Epithelial cell of proximal tubule (primary cell): ENCODE data around the gene EML2. TPM values are rescaled to one million over a fixed set of nuclear protein-coding genes. Genes with fewer than 3 reads are reported as not detected.

ENCODE experiments used
- DNase-seq: peaks from one replicate; pipeline ENCODE4 v3.0.0-alpha.2; 2011; ENCODE audit warnings: low read depth
- H3K4me3 ChIP-seq: 2 replicates; pipeline ENCODE4 v1.5.1; 2011; ENCODE audit warnings: low read depth, mild to moderate bottlenecking, low read length
- total RNA-seq: library from RNA; depleted of rRNA; stranded (reverse); fragments of >200 nt; gene quantifications from 2 replicates; pipeline ENCODE4 v1.2.3, GENCODE V29; 2015
- TF ChIP-seq, protein P1 (sequence below): conservative IDR thresholded peaks from 2 replicates; pipeline ENCODE4 v1.5.1; 2012; ENCODE audit warnings: low read depth, mild to moderate bottlenecking, low read length

The EML2 gene
- total RNA-seq, 1 donor from 2014 or later: 33.6 TPM

DNA sequence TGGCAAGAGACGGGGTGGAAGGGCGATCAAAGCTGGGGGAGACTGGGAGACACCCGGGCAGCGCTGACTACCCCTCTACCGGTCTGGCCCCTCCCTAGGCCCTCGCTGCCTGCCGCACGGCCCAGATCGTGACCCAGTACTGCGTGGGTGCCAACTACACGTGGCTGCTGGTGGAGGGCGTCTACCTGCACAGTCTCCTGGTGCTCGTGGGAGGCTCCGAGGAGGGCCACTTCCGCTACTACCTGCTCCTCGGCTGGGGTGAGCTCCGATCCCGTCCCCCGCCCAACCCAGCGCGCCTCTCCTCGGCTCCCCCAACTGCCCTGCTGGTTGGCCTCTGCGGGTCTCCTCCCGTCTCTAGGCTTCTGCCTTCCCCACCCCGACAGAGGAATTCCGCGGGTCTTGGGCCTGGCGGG lies 37.7 kb upstream of the EML2 start:
- no peak for DNase-seq
- TF ChIP-seq, protein P1, sequence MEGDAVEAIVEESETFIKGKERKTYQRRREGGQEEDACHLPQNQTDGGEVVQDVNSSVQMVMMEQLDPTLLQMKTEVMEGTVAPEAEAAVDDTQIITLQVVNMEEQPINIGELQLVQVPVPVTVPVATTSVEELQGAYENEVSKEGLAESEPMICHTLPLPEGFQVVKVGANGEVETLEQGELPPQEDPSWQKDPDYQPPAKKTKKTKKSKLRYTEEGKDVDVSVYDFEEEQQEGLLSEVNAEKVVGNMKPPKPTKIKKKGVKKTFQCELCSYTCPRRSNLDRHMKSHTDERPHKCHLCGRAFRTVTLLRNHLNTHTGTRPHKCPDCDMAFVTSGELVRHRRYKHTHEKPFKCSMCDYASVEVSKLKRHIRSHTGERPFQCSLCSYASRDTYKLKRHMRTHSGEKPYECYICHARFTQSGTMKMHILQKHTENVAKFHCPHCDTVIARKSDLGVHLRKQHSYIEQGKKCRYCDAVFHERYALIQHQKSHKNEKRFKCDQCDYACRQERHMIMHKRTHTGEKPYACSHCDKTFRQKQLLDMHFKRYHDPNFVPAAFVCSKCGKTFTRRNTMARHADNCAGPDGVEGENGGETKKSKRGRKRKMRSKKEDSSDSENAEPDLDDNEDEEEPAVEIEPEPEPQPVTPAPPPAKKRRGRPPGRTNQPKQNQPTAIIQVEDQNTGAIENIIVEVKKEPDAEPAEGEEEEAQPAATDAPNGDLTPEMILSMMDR: no peak
- H3K4me3 ChIP-seq: peak overlapping the region; percentile 56

DNA sequence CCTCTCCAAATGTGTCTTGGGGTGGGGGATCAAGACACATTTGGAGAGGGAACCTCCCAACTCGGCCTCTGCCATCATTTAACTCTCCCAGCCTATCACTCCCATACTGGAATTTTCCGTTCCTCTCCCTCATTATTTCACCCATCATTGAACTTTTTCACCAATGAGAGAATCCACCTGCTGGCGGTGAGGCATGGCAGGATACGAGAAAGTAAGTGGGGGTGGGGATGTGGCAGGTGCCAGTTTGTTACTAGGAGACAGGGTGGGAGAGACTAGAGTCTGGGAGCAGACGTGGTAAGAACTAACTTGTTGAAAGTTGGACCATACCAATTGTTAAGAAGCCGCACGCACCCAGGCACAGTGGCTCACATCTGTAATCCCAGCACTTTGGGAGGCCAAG lies 35.7 kb upstream of the EML2 start:
- TF ChIP-seq, protein P1: no peak
- H3K4me3 ChIP-seq: no peak overlapping the region
- DNase-seq: no peak

DNA sequence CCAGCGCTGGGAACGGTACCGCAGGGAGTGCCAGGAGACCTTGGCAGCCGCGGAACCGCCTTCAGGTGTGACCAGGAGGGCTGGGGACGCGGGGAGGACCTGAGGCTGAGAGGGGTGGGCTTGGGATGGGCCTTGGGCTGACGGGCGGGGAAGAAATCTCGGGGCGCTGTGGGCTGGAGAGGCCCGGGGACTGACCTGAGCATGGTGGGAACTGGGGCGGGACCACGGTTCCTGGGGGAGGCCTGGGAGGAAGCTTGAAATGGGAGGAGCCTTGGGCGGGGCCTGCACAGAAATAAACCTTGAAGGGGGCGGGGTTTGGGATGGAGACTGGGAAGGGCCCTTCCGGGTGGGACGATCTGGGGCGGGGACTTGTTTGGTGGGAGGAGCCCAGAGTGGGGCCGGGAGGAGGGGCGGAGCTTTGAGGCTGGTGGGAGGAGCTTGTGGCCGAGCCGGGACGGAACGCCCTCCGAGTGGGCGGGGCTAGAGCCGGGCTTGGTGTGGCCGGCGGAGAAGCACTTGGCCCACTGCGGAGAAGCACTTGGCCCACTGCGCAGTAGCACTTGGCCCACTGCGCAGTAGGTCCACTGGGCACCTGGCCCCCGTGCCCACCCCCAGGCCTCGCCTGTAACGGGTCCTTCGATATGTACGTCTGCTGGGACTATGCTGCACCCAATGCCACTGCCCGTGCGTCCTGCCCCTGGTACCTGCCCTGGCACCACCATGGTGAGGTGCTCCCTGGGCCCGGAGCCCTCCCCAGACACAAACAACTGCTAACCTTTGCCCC lies 31.7 kb upstream of the EML2 start:
- peak overlapping the region; percentile 57 for H3K4me3 ChIP-seq
- TF ChIP-seq, protein P1: no peak
- DNase-seq: no peak

DNA sequence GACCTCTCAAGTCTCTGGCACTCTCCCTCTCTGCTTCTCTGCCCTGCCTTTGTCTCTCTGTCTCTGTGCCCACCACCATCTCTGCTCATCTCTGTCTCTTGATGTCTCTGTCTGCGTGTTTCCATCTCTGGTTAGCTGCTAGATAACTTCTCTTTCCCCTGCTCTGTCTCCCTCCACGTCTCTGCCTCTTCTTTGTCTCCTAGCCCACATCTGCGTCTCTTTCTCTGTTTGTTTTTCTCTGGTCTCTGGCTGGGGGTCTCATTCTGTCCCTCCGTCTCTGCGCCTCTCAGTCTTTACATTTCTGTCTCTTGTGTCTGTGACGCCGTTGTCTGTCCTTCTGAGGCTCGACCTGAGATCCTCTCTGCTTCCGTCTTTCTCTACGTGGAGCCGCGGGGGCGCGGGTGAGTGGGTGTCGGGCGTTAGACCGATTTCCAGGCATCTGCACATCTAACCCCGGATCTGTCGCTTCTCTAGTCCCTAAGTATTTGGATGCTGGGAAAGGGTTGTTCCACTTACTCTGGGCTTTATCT lies 29.2 kb upstream of the EML2 start:
- peak overlapping the region; percentile 43 for H3K4me3 ChIP-seq
- DNase-seq: no peak
- TF ChIP-seq, protein P1: no peak

DNA sequence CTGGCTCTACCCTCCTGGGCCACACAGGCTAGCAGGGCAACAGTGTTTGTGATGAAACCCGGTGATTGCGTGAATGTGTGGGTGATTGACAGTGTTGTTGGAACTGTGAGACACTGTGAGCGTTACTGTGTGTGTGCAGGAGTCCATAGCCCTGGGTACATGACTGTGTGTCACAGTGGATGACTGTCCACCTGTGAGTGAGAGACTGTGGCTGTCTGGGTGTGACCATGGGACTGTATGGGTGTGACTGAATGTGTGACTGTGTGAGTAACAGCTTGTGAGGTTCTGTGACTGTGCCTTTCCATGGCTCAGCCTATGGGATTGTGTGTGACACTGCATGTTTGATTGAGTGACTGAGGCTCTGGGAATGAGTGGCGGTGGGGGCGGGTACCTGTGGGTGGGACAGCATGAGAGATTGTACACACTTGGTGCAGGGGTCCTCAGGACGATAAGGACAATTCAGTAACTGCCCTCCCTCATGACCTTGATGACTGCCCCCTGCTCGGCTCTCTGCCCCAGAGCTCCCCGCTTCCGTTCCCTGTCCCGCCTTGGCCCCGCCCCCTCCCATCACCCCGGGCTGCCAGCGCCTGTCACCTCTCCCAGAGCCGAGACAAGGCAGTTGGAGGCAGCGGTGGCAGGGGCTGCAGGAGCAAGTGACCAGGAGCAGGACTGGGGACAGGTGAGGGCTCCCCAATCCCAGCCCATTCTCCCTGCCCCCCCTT lies 28.6 kb upstream of the EML2 start, which contains the start of gene GIPR:
GIPR (plus strand) TSS at position 602 of the 722 bp plus-strand sequence. CDS start 1,300 bp downstream, outside the sequence.
- TF ChIP-seq, protein P1: no peak
- peak within 1 kb of the TSS; percentile 43 for H3K4me3 ChIP-seq
- no peak for DNase-seq

DNA sequence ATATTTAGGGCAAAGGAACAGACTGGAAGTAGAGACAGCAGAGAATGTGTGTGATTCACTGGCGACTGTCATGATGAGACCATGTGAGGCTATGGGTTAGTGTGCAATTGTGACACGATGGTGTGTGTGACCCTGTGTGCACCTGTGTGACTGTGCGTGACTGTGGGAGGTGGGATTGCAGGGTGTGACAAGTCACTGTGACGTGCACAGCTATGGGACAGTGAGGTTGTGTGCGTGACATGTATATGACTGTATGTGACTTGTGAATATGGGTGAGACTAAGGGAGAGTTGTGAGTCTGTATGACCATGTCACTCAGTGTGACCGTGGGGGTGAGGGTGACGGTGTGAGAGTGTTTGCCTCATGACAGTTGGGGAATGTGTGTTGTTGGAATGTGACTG lies 25.4 kb upstream of the EML2 start:
- no peak overlapping the region for H3K4me3 ChIP-seq
- TF ChIP-seq, protein P1: no peak
- no peak for DNase-seq
